ENCODE results near the gene ARMC6. TPM values are rescaled to one million over a fixed set of nuclear protein-coding genes. Genes with fewer than 3 reads are reported as not detected.
"Not testable (repeated sequence)": the region's sequence is repeated elsewhere in the genome, so short reads cannot be mapped to it uniquely, and the experiment has no call there.

Gene ARMC6
- total RNA-seq, 1 donor = 5.9 TPM

- H3K9me3 ChIP-seq (ENCODE audit: low read depth, low read length) = no peaks in the 10 kb centered on the region
- H3K4me1 ChIP-seq (ENCODE audit: insufficient read depth, low read length) = no peaks in the 10 kb centered on the region
- no peaks in the 10 kb centered on the region for H3K27me3 ChIP-seq (ENCODE audit: insufficient read depth, low read length)
- H3K4me3 ChIP-seq (ENCODE audit: low read length) = no peak overlapping the region
These were observed 33.3 kb upstream of the ARMC6 start for GRCh38 chr19:18999896-19000620.

GRCh38 chr19:19004144-19004543 lies 29.3 kb upstream of the ARMC6 start:
- Histone ChIP-seq H3K27me3 (ENCODE audit: insufficient read depth, low read length) (no peaks in the 10 kb centered on the region), H3K9me3 (ENCODE audit: low read depth, low read length) (no peaks in the 10 kb centered on the region), H3K4me3 (ENCODE audit: low read length) (no peak overlapping the region), H3K4me1 (ENCODE audit: insufficient read depth, low read length) (no peaks in the 10 kb centered on the region)

DNA sequence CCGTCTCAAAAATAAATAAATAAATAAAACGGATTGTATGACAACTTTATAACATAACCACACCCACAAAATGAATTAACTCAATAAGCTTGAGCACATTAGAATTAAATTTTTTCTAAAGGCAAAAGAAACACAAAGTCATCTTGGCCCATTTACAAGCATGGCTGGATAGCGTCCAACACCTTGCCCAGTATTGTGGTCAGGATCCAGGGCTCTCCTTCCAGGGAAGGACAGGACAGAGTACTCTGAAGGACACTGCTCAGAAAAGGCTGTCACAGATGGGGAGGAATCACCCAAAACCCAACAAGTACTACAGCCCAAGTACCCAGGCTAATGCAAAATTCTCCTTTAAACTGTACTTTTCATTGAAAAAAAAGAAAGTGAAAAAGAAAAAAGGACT lies 27.2 kb upstream of the ARMC6 start:
- H3K4me1 ChIP-seq (ENCODE audit: insufficient read depth, low read length) = no peaks in the 10 kb centered on the region
- no peak overlapping the region for H3K4me3 ChIP-seq (ENCODE audit: low read length)
- H3K9me3 ChIP-seq (ENCODE audit: low read depth, low read length) = no peaks in the 10 kb centered on the region
- no peaks in the 10 kb centered on the region for H3K27me3 ChIP-seq (ENCODE audit: insufficient read depth, low read length)

- Histone ChIP-seq H3K9me3 (ENCODE audit: low read depth, low read length) (no peaks in the 10 kb centered on the region), H3K4me1 (ENCODE audit: insufficient read depth, low read length) (no peaks in the 10 kb centered on the region), H3K4me3 (ENCODE audit: low read length) (no peak overlapping the region), H3K27me3 (ENCODE audit: insufficient read depth, low read length) (no peaks in the 10 kb centered on the region)
These were observed 23.5 kb upstream of the ARMC6 start for GRCh38 chr19:19009951-19010350.

GRCh38 chr19:19010551-19010950 lies 22.9 kb upstream of the ARMC6 start:
- H3K9me3 ChIP-seq (ENCODE audit: low read depth, low read length) = no peaks in the 10 kb centered on the region
- no peaks in the 10 kb centered on the region for H3K4me1 ChIP-seq (ENCODE audit: insufficient read depth, low read length)
- H3K27me3 ChIP-seq (ENCODE audit: insufficient read depth, low read length) = no peaks in the 10 kb centered on the region
- H3K4me3 ChIP-seq (ENCODE audit: low read length) = no peak overlapping the region

GRCh38 chr19:19021115-19021514 lies 12.3 kb upstream of the ARMC6 start:
- Histone ChIP-seq H3K4me1 (ENCODE audit: insufficient read depth, low read length) (no peaks in the 10 kb centered on the region), H3K27me3 (ENCODE audit: insufficient read depth, low read length) (no peaks in the 10 kb centered on the region), H3K4me3 (ENCODE audit: low read length) (no peak overlapping the region), H3K9me3 (ENCODE audit: low read depth, low read length) (no peaks in the 10 kb centered on the region)

DNA sequence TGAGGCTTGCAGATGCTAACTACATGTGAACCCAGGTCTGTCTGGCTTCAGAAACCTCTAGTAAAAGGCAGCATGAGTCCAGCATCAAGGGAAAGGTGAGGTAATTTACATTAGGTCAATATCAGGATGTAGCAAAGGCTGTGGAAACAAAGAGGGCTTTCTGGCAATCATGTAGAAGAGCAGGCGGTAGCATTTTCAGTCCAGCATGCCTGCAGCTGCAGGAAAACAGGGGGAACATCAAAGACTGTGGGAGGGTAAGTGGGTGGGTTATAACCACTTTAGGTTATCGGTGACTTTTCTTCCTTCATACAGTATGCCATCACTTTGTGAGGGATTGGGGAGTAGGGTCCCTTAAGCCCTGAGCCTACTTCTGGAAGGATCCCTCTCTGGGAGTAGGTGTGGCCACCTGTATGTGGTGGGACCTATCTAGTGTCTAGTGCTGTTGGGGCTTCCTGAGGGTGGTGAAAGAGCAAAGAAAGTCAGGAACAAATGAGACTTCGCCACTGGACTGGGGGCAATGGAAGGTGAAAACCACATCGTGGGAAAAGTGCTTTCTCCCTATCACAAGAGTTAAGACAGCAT lies 10.9 kb upstream of the ARMC6 start:
- Histone ChIP-seq H3K4me3 (ENCODE audit: low read length) (no peak overlapping the region), H3K27me3 (ENCODE audit: insufficient read depth, low read length) (no peaks in the 10 kb centered on the region), H3K9me3 (ENCODE audit: low read depth, low read length) (no peaks in the 10 kb centered on the region), H3K4me1 (ENCODE audit: insufficient read depth, low read length) (no peaks in the 10 kb centered on the region)

DNA sequence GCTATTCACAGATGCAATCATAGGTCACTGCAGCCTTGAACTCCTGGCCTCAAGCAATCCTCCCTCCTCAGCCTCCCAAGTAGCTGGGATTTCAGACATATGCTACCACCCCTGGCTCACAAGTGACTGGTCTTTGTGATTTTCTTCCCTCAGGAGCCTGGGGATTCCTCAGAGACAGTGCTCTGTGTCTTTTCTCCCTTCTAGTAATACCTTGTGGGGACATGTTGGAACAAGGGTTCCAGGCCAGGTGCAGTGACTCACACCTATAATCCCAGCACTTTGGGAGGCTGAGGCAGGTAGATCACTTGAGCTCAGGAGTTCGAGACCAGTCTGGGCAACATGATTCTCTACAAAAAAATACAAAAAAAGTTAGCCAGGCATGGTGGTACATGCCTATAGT lies 10.0 kb upstream of the ARMC6 start:
- H3K4me3 ChIP-seq (ENCODE audit: low read length); H3K4me1 ChIP-seq (ENCODE audit: insufficient read depth, low read length): not testable (repeated sequence)

GRCh38 chr19:19025861-19026260 lies 7.5 kb upstream of the ARMC6 start:
- no peaks in the 10 kb centered on the region for H3K27me3 ChIP-seq (ENCODE audit: insufficient read depth, low read length)
- no peak overlapping the region for H3K4me3 ChIP-seq (ENCODE audit: low read length)
- no peaks in the 10 kb centered on the region for H3K4me1 ChIP-seq (ENCODE audit: insufficient read depth, low read length)
- no peaks in the 10 kb centered on the region for H3K9me3 ChIP-seq (ENCODE audit: low read depth, low read length)

More for the DNA sequence above, 10.0 kb upstream of the ARMC6 start:
- not testable (repeated sequence) for H3K9me3 ChIP-seq (ENCODE audit: low read depth, low read length); H3K27me3 ChIP-seq (ENCODE audit: insufficient read depth, low read length)

GRCh38 chr19:19026299-19026971 lies 7.0 kb upstream of the ARMC6 start:
- Histone ChIP-seq H3K4me1 (ENCODE audit: insufficient read depth, low read length) (peaks cover 1% of the 10 kb centered on the region), H3K27me3 (ENCODE audit: insufficient read depth, low read length) (no peaks in the 10 kb centered on the region), H3K4me3 (ENCODE audit: low read length) (no peak overlapping the region), H3K9me3 (ENCODE audit: low read depth, low read length) (no peaks in the 10 kb centered on the region)

DNA sequence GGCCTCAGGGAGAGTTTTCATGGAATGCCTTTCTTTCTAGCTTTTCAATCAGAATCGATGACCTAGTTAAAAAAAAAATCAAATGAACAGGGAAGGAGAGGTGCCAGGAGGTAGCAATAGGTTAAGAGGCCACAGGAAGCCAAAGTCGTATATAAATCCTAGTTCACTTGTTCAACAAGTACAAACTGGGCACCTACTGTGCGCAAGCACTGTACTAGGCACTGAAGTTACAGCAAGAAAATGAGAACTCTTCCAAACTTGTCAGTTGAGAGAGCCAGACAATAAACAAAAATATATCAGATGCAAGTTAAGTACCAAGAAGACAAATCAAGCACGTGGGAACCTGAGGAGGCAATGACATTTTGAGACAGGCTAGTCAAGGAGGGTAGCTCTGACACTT lies 6.2 kb upstream of the ARMC6 start:
- Histone ChIP-seq H3K4me1 (ENCODE audit: insufficient read depth, low read length) (peaks cover 9% of the 10 kb centered on the region), H3K27me3 (ENCODE audit: insufficient read depth, low read length) (no peaks in the 10 kb centered on the region), H3K4me3 (ENCODE audit: low read length) (no peak overlapping the region), H3K9me3 (ENCODE audit: low read depth, low read length) (no peaks in the 10 kb centered on the region)

- Histone ChIP-seq H3K4me3 (ENCODE audit: low read length) (no peak overlapping the region), H3K9me3 (ENCODE audit: low read depth, low read length) (no peaks in the 10 kb centered on the region), H3K27me3 (ENCODE audit: insufficient read depth, low read length) (no peaks in the 10 kb centered on the region), H3K4me1 (ENCODE audit: insufficient read depth, low read length) (peaks cover 16% of the 10 kb centered on the region)
These were observed 4.9 kb upstream of the ARMC6 start for GRCh38 chr19:19028526-19028925.

DNA sequence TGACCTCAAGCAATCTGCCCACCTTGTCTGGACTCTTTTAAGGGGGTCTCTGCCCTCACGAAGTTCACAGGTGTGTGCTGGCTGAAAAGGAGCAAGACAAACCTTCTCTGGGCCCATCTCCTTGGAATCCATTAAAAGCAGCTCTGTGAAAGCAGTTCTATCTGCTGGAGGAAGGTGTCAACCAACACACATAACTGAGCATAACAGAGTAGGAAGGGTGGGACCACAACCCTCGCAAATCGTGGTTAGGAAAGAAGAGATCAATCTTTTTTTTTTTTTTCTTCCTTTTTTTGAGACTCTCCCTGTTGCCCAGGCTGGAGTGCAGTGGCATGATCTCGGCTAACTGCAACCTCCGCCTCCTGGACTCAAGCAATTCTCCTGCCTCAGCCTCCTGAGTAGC lies 1.5 kb upstream of the ARMC6 start:
- Histone ChIP-seq H3K27me3 (ENCODE audit: insufficient read depth, low read length) (no peaks in the 10 kb centered on the region), H3K4me1 (ENCODE audit: insufficient read depth, low read length) (peaks cover 32% of the 10 kb centered on the region), H3K9me3 (ENCODE audit: low read depth, low read length) (no peaks in the 10 kb centered on the region), H3K4me3 (ENCODE audit: low read length) (no peak overlapping the region)

DNA sequence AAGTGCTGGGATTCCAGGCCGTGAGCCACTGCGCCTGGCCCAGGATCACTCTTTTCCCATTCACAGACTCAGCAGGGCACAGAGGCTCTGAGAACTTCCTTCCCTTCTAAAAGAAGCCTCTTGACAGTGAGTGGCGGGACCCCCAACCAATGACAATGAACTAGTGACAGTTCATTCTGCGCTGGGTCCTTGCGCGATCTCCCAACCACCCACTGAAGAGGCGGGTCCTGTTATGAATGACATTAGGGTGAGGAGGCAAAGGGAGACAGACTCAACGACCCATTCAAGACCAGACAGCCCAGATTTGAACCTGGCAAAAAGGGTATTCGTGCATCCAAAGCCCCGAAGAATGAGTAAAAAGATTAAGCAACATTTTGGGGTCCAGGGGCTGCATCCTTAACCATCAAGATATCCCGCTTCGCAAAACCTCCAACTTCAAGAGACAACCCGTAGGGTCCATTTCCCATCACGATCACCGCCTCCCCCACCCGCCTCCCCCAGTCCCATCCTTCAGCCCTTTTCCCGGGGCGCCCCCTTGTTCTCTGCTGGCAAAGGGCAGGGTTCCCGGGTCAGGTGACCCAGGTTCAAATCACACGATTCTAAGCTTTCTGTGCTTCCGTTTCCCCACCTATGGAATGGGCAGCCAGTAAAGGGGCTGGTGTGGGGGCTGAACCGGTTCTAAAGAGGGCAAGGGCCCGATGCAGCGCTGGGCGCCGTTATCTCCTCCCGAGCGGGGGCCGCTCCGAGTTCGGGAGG lies 805 bp upstream of the ARMC6 start:
- H3K27me3 ChIP-seq (ENCODE audit: insufficient read depth, low read length) = no peaks in the 10 kb centered on the region
- peak overlapping the region; percentile 81 for H3K4me3 ChIP-seq (ENCODE audit: low read length)
- no peaks in the 10 kb centered on the region for H3K9me3 ChIP-seq (ENCODE audit: low read depth, low read length)
- H3K4me1 ChIP-seq (ENCODE audit: insufficient read depth, low read length) = peaks cover 32% of the 10 kb centered on the region

GRCh38 chr19:19033176-19033425 lies 302 bp upstream of the ARMC6 start:
- H3K4me1 ChIP-seq (ENCODE audit: insufficient read depth, low read length) = peaks cover 32% of the 10 kb centered on the region

More at GRCh38 chr19:19033176-19033425, 302 bp upstream of the ARMC6 start:
- Histone ChIP-seq H3K27me3 (ENCODE audit: insufficient read depth, low read length) (no peaks in the 10 kb centered on the region), H3K9me3 (ENCODE audit: low read depth, low read length) (no peaks in the 10 kb centered on the region), H3K4me3 (ENCODE audit: low read length) (peak overlapping the region; percentile 81)
